Ascending aorta (tissue), 2 donors: ENCODE results near the gene TNFRSF25. TPM values are rescaled to one million over a fixed set of nuclear protein-coding genes. Genes with fewer than 3 reads are reported as not detected.
"Not testable (repeated sequence)": the region's sequence is repeated elsewhere in the genome, so short reads cannot be mapped to it uniquely, and the experiment has no call there.

Experiments
- DNase-seq, 2 donors: peaks; one replicate each; pipeline ENCODE4 v3.0.0-alpha.2; 2019; ENCODE audit warnings: low spot score in 2 of 2
- H3K27ac ChIP-seq, 2 donors: fragments of 200-600 bp; sonication (generic); one replicate each; pipeline ENCODE4 v1.5.1; 2016 to 2017; ENCODE audit warnings: mild to moderate bottlenecking in 1 of 2
- H3K27me3 ChIP-seq: fragments of 200-600 bp; sonication (generic); one replicate; pipeline ENCODE4 v1.5.1; 2017
- H3K36me3 ChIP-seq, 2 donors: fragments of 200-600 bp; sonication (generic); one replicate each; pipeline ENCODE4 v1.5.1; 2016
- H3K4me1 ChIP-seq, 2 donors: fragments of 200-600 bp; sonication (generic); one replicate each; pipeline ENCODE4 v1.5.1; 2016 to 2017; ENCODE audit warnings: mild to moderate bottlenecking in 1 of 2
- H3K4me3 ChIP-seq, 2 donors: fragments of 200-600 bp; sonication (generic); one replicate each; pipeline ENCODE4 v1.5.1; 2016 to 2017; ENCODE audit warnings: mild to moderate bottlenecking in 1 of 2
- H3K9me3 ChIP-seq, 2 donors: fragments of 200-600 bp; sonication (generic); one replicate each; pipeline ENCODE4 v1.5.1; 2016
- intact Hi-C: fragments of 100-400 bp; cut with DNase I; formaldehyde crosslinking; loops from one replicate; pipeline ENCODE4 v1.15.1; 2023
- total RNA-seq: library from RNA; depleted of rRNA; stranded (reverse); fragments of >200 nt; gene quantifications from one replicate; pipeline ENCODE4 v1.1.0, GENCODE V29; 2016
- TF ChIP-seq, protein P1 (sequence below), 3 experiments: fragments of 200-600 bp in 2 of 3; fragments of 450-650 bp in 1 of 3; sonication (generic) in 2 of 3; IDR thresholded peaks; one replicate each; pipeline ENCODE4 v1.5.1; 2016 to 2019; ENCODE audit warnings: antibody characterized with exemption in 3 of 3, mild to moderate bottlenecking in 1 of 3, moderate library complexity in 1 of 3

The TNFRSF25 gene
- total RNA-seq, 1 donor from 2014 or later = 18.0 TPM

- Histone ChIP-seq H3K4me3 (no peak overlapping the region), H3K36me3 (peaks cover 0 to 19% of the 10 kb centered on the region in 2 donors), H3K27me3 (no peaks in the 10 kb centered on the region), H3K4me1 (no peaks in the 10 kb centered on the region), H3K27ac (no peak overlapping the region), H3K9me3 (no peaks in the 10 kb centered on the region)
- TF ChIP-seq, protein P1, sequence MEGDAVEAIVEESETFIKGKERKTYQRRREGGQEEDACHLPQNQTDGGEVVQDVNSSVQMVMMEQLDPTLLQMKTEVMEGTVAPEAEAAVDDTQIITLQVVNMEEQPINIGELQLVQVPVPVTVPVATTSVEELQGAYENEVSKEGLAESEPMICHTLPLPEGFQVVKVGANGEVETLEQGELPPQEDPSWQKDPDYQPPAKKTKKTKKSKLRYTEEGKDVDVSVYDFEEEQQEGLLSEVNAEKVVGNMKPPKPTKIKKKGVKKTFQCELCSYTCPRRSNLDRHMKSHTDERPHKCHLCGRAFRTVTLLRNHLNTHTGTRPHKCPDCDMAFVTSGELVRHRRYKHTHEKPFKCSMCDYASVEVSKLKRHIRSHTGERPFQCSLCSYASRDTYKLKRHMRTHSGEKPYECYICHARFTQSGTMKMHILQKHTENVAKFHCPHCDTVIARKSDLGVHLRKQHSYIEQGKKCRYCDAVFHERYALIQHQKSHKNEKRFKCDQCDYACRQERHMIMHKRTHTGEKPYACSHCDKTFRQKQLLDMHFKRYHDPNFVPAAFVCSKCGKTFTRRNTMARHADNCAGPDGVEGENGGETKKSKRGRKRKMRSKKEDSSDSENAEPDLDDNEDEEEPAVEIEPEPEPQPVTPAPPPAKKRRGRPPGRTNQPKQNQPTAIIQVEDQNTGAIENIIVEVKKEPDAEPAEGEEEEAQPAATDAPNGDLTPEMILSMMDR (IDR thresholded peaks at IDR 0.05) = no peak
- intact Hi-C loops = no loop called here
- no peak for DNase-seq
Observed at GRCh38 chr1:6461051-6461530, 4.9 kb downstream of the TNFRSF25 start.

GRCh38 chr1:6460301-6461050 is 5.5 kb downstream of the TNFRSF25 start:
- intact Hi-C loops = no loop called here
- no peaks in the 10 kb centered on the region for H3K27me3 ChIP-seq
- TF ChIP-seq, protein P1 (IDR thresholded peaks at IDR 0.05) = no peak
- no peak overlapping the region for H3K4me3 ChIP-seq
- no peak overlapping the region for H3K27ac ChIP-seq
- peaks cover 0 to 19% of the 10 kb centered on the region in 2 donors for H3K36me3 ChIP-seq
- H3K4me1 ChIP-seq = no peaks in the 10 kb centered on the region
- no peak for DNase-seq
- no peaks in the 10 kb centered on the region for H3K9me3 ChIP-seq

- no peak for DNase-seq
- Histone ChIP-seq H3K36me3 (peaks cover 0 to 19% of the 10 kb centered on the region in 2 donors), H3K27ac (no peak overlapping the region), H3K9me3 (no peaks in the 10 kb centered on the region), H3K4me3 (no peak overlapping the region), H3K4me1 (no peaks in the 10 kb centered on the region), H3K27me3 (no peaks in the 10 kb centered on the region)
- TF ChIP-seq, protein P1 (IDR thresholded peaks at IDR 0.05) = no peak
- intact Hi-C loops = no loop called here
Observed at GRCh38 chr1:6459850-6460265, 6.1 kb downstream of the TNFRSF25 start.

DNA sequence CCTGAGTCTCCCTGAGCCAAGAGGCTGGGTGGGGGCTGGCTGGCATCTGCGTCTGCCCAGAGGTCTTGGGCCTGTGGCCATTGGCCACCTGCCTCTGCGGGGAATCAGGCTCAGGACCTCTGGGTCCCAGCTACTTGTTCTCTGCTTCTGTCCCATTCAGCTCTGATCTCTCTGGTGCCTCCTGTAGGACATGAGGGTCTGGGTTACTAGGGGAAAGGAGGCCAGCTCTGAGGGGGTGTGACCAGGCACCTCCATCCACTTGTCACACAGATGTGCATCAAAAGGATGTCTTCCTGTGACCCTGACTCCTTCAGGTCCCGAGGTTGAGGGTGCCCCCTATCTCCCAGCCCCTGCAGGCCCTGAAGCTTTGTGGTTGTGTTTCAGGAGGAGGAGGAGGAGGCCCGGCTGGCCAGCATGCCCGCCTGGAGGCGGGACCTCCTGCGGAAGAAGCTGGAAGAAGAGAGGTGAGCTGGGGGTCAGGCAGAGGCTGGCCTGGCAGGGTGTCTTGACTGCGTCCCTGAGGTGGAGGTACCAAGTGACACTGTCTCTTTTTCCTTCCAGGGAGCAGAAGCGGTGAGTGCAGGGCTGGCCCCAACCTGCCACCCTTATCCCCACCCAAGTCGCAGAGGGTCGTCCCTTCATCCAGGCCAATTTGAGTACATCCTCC is 9.0 kb downstream of the TNFRSF25 start:
- H3K9me3 ChIP-seq = no peaks in the 10 kb centered on the region
- H3K4me1 ChIP-seq = no peaks in the 10 kb centered on the region
- no peaks in the 10 kb centered on the region for H3K27me3 ChIP-seq
- peaks cover 0 to 9% of the 10 kb centered on the region in 2 donors for H3K36me3 ChIP-seq
- H3K27ac ChIP-seq = no peak overlapping the region
- no peak overlapping the region for H3K4me3 ChIP-seq
- no peak for DNase-seq
- TF ChIP-seq, protein P1 (IDR thresholded peaks at IDR 0.05) = no peak
- intact Hi-C loops = no loop called here

DNA sequence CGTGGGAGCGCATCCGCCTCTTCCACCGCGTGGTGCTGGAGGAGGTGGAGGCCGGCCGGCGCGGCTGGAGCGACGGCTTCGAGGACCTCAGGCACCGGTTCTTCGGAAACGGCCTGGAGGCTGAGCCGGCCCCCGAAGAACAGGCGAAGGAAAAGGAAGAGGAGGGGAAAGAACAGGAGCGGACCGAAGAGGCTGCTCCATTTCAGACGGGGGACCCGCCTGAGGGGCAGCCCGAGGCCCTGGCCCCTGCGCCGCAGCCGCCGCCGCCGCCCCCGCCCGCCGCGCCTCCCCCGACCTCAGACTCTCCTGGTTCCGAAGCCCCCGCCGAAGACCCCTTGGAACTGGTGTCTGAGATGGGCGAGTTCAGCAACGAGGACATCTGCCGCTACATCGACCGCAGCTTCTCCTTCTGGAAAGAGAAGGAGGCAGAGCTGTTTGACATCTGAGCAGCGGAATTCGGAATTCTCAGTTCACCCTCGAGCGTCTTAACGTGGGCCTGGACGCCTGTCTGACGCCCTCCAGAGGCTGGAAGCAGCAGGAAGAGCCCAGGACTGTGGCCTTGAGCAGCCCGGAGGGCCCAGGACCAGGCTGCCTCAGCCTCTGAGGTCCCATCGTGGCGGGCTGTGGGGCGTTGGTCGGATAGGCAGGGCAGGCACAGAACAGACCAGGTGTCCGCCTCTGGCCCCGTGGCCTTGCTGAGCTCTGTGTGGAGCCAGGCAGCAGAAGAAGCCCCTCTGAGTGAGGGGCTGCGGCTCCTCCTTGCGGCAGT is 10.0 kb downstream of the TNFRSF25 start:
- intact Hi-C loops, H3K36me3 ChIP-seq, H3K4me1 ChIP-seq, H3K27me3 ChIP-seq, H3K4me3 ChIP-seq, H3K27ac ChIP-seq, DNase-seq, H3K9me3 ChIP-seq: not testable (repeated sequence)
